GM10248 (cell line): ENCODE measurements around the gene PRPF6.

ENCODE experiments used
- CTCF ChIA-PET: fragments of 300-600 bp; sonication (Branson Sonifier 250); formaldehyde crosslinking; extraction: SDS; loops from one replicate; lab custom pipeline; 2021; ENCODE audit warnings: antibody characterized with exemption; lab: Yijun Ruan, JAX
- POLR2A ChIA-PET: fragments of 350-650 bp; sonication (Branson Sonifier 250); formaldehyde crosslinking; extraction: SDS; loops from one replicate; lab custom pipeline; 2020; ENCODE audit warnings: antibody characterized with exemption; lab: Yijun Ruan, JAX
- DNase-seq: peaks from one replicate; pipeline ENCODE4 v3.0.0; 2012; ENCODE audit errors: extremely low spot score
- TF ChIP-seq, protein P1 (sequence below): IDR thresholded peaks from 2 replicates; pipeline ENCODE4 v1.5.1; 2012; ENCODE audit warnings: mild to moderate bottlenecking, low read depth; ENCODE audit errors: extremely low read depth, missing control alignments, control extremely low read depth

PRPF6 gene

DNA sequence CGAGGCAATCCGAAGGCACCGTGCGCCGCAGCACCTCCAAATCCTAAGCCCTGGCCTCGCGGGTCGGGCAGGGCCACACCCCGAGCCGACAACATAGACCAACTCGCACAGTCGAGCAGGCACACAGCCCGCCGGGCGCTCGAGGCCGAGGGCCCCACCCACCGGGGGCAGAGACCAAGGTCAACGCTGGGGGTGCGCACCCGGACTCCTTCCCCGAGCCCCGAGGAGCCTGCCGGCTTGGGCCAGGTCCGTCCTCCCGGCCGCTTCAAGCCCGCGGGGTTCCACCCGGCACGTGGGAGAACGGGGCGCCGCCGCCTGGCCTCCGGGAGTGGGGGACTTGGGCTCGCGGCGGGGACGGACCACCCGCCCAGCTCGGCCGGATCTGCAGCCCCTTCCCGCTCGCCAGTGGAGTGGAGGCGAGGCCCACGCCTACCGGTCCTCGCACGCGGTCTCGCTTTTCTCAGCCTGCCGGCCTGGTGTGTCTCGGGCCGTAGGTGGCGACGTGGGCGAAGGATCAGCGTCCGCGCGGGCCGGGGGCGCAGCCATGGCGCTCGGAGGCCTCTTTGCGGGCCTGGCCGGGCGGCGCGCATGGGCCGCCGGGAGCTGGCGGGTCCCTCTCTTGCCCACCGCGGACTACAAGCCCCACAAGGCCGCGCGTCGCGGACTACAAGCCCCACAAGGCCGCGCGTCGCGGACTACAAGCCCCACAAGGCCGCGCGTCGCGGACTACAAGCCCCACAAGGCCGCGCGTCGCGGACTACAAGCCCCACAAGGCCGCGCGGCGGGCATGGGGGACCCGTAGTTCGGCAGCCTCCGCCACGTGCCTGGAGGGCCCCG lies 24.9 kb upstream of the PRPF6 start, which contains the start of gene UCKL1:
Gene UCKL1 (minus strand): TSS at position 590 of the 837 bp plus-strand sequence. CDS start 44 bp downstream, at position 546.
- DNase-seq = peak; percentile 92
- ChIA-PET POLR2A (no interaction called here), CTCF (interaction anchor here (0.6 to 1.6 kb wide), 4 partner anchors 24 to 418 kb away, joined by 3 to 9 read pairs (median 4); partner anchors contain the start of gene PRPF6)
- TF ChIP-seq, protein P1, sequence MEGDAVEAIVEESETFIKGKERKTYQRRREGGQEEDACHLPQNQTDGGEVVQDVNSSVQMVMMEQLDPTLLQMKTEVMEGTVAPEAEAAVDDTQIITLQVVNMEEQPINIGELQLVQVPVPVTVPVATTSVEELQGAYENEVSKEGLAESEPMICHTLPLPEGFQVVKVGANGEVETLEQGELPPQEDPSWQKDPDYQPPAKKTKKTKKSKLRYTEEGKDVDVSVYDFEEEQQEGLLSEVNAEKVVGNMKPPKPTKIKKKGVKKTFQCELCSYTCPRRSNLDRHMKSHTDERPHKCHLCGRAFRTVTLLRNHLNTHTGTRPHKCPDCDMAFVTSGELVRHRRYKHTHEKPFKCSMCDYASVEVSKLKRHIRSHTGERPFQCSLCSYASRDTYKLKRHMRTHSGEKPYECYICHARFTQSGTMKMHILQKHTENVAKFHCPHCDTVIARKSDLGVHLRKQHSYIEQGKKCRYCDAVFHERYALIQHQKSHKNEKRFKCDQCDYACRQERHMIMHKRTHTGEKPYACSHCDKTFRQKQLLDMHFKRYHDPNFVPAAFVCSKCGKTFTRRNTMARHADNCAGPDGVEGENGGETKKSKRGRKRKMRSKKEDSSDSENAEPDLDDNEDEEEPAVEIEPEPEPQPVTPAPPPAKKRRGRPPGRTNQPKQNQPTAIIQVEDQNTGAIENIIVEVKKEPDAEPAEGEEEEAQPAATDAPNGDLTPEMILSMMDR = no peak

DNA sequence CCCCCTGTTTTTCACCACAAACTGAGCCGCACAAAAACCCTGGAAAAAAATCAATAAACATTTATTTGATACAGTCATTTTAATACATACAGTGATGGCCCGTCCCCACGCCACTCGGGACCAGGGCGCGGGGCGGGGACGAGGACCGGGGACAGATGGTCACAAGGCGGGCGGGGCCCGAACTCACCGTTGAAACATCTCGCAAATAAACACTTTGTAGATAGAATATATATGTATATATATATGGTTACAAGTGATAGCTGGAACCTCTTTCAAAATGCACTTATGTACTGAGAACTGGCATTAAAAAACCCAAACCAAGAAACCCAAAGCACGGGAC lies 24.3 kb upstream of the PRPF6 start:
- DNase-seq = no peak
- ChIA-PET POLR2A (no interaction called here), CTCF (interaction anchor here (0.6 to 2.0 kb wide), 5 partner anchors 10 to 419 kb away, joined by 3 to 9 read pairs (median 4); partner anchors contain the start of gene PRPF6)
- TF ChIP-seq, protein P1 = no peak

DNA sequence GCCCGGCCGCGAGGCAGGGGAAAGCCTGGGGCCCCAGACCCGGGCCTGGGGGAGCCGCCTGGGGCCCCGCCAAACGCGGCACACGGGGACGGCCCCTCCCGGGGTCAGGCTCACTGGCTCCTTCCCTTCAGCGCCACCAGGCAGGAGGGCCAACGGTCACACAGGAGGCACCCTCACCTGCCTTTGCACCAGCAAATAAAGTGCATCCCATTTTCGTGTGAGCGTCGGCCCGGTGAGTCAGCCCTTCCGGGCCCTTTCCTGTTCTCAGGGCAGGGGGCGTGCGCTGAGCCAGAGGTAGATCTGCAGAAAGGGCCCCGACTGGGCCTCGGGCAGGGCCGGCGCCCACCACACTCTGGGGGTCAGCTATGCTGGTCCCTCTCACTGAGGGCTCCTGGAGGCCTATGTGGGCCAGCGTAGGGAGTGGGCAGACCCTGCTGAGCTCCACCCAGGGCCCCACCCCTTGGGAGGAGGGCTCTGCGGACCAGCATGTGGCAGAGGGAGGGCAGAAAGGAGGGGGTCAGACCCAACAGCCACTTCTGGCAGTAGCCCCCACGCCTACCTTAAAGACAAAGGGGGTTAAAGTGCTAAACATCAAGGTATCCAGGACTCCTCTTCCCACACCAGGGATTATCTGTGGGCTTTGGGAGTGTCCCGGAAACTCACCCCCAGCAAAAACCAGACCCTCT lies 23.8 kb upstream of the PRPF6 start:
- POLR2A ChIA-PET = no interaction called here
- CTCF ChIA-PET = interaction anchor here (1.0 to 2.0 kb wide), 4 partner anchors 9 to 419 kb away, joined by 3 to 9 read pairs (median 4); partner anchors contain the start of gene PRPF6

DNA sequence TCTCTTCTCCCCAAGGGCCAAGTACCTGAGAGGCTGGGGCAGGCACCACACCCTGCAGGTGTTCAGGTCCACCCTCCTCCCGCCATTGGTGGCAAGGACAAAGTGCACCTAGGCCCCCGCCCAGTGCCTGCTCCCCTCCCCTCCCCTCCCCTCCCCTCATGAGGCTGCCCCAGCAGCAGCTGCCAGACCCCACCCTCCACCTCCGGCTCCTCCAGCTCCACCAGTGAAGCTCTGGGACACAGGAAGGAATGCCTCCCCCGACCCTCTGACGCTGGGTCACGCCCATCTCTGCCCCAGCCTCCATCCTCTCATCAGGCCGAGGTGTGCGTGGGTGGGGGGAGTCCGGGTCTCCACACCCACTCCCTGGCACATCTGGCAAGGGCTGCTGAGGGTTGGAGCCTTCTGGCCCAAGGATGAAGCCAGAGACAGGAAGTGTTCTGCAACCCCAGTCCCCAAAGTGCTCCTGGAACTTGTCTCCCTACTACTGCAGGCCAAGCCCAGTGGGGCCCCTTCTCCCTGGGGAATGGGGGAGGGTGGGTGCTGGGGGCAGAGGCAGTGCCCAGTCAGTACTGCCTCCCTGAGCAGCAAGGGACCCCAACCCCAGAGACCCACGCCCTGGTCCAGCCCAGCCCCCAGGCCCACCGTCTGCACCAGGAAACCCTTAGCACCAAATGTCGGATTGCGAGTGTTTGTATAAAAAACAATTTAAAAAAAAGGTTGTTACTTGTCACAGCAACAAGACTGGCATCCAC lies 23.1 kb upstream of the PRPF6 start:
- TF ChIP-seq, protein P1 = no peak
- ChIA-PET POLR2A (no interaction called here), CTCF (interaction anchor here (1.0 to 2.0 kb wide), 3 partner anchors 9 to 420 kb away, joined by 3 to 5 read pairs (median 4); no protein-coding TSS in a partner anchor)
- DNase-seq = no peak

More for the DNA sequence above, 23.8 kb upstream of the PRPF6 start:
- DNase-seq = peak; percentile 71
- TF ChIP-seq, protein P1 = no peak

DNA sequence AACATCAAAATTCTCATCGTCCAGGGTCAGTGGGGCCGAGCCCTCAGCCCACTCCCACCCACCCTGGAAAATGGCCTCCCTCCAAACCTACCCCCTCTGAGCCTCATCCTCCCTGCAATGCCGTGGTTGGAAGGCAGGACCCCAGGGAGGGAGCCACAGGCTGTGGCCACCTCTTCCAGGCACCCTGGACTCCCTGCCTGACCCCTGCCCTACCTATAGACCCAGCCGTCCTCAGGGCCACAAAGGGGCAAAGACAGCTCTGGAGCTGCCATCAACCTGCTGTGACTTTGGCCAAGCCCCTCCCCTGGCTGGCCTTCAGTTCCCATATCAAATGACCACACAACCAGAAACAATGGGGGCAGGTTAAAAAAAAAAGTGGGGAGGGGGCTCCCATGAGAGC lies 22.5 kb upstream of the PRPF6 start:
- ChIA-PET CTCF (interaction anchor here (1.2 to 2.0 kb wide), 3 partner anchors 8 to 421 kb away, joined by 4 to 5 read pairs (median 4); partner anchors contain the start of gene SAMD10), POLR2A (no interaction called here)
- no peak for DNase-seq
- TF ChIP-seq, protein P1 = no peak
